Stimulated activated effector memory CD8-positive, alpha-beta T cell treated with anti-CD3 and anti-CD28 coated beads, Interleukin-12 subunit alpha, Interleukin-12 subunit beta, amount 100 ng/mL, for 72 hours (primary cell): Measurements from ENCODE around the gene FNIP1.
A peak's percentile ranks its signal among the peaks of the same experiment; 100 is the strongest.
"Not testable (repeated sequence)": the region's sequence is repeated elsewhere in the genome, so short reads cannot be mapped to it uniquely, and the experiment has no call there.

ENCODE experiments used
- ATAC-seq: fragments of 150-1000 bp; cut with Tn5 transposase; 2 replicates; pipeline ENCODE4 v1.10.0; 2021
- DNase-seq, 2 donors: peaks; one replicate each; pipeline ENCODE4 v3.0.0; 2021 to 2022; ENCODE audit warnings: low spot score in 2 of 2
- H3K27ac Mint-ChIP-seq: one replicate; pipeline ENCODE4 v1.8.0; 2022; ENCODE audit warnings: mild to moderate bottlenecking, mixed read lengths
- H3K36me3 Mint-ChIP-seq: one replicate; pipeline ENCODE4 v1.8.0; 2022; ENCODE audit warnings: mild to moderate bottlenecking, mixed read lengths
- H3K4me1 Mint-ChIP-seq: one replicate; pipeline ENCODE4 v1.8.0; 2022; ENCODE audit warnings: mixed read lengths
- H3K4me3 Mint-ChIP-seq: one replicate; pipeline ENCODE4 v1.8.0; 2022; ENCODE audit warnings: mild to moderate bottlenecking, mixed read lengths
- H3K9me3 Mint-ChIP-seq: one replicate; pipeline ENCODE4 v1.8.0; 2022; ENCODE audit warnings: mixed read lengths

FNIP1 gene

GRCh38 chr5:131608597-131608996, 188.2 kb downstream of the FNIP1 start:
- H3K27ac Mint-ChIP-seq: peak overlapping the region; percentile 24
- peaks cover 49% of the 10 kb centered on the region for H3K4me1 Mint-ChIP-seq
- DNase-seq (no peak), ATAC-seq (no peak)
- H3K4me3 Mint-ChIP-seq: no peak overlapping the region
- H3K9me3 Mint-ChIP-seq: no peaks in the 10 kb centered on the region
- peaks cover 7% of the 10 kb centered on the region for H3K36me3 Mint-ChIP-seq

GRCh38 chr5:131607903-131608540, 188.8 kb downstream of the FNIP1 start:
- Mint-ChIP-seq H3K36me3 (peaks cover 10% of the 10 kb centered on the region), H3K27ac (peak overlapping the region; percentile 24)
- ATAC-seq: no peak

GRCh38 chr5:131607418-131607817, 189.4 kb downstream of the FNIP1 start:
- ATAC-seq: no peak
- H3K9me3 Mint-ChIP-seq: no peaks in the 10 kb centered on the region
- no peak overlapping the region for H3K4me3 Mint-ChIP-seq
- no peak for DNase-seq
- H3K4me1 Mint-ChIP-seq: peaks cover 48% of the 10 kb centered on the region
- H3K36me3 Mint-ChIP-seq: peaks cover 16% of the 10 kb centered on the region
- H3K27ac Mint-ChIP-seq: no peak overlapping the region

More at GRCh38 chr5:131607903-131608540, 188.8 kb downstream of the FNIP1 start:
- Mint-ChIP-seq H3K4me1 (peaks cover 48% of the 10 kb centered on the region), H3K9me3 (no peaks in the 10 kb centered on the region), H3K4me3 (no peak overlapping the region)
- DNase-seq: no peak

- H3K27ac Mint-ChIP-seq: no peak overlapping the region
- no peaks in the 10 kb centered on the region for H3K9me3 Mint-ChIP-seq
- ATAC-seq: no peak
- no peak for DNase-seq
- H3K4me1 Mint-ChIP-seq: peaks cover 40% of the 10 kb centered on the region
- H3K36me3 Mint-ChIP-seq: peaks cover 39% of the 10 kb centered on the region
- H3K4me3 Mint-ChIP-seq: no peak overlapping the region
These were observed 191.7 kb downstream of the FNIP1 start for GRCh38 chr5:131605086-131605485.

GRCh38 chr5:131595088-131596033, 201.5 kb downstream of the FNIP1 start:
- Mint-ChIP-seq H3K36me3 (peaks cover 29% of the 10 kb centered on the region), H3K4me1 (peaks cover 55% of the 10 kb centered on the region), H3K4me3 (peak overlapping the region; percentile 34), H3K9me3 (no peaks in the 10 kb centered on the region), H3K27ac (peak overlapping the region; percentile 15)
- peak; percentile 87 for ATAC-seq
- peak in 1 of 2 donors; percentile 54 for DNase-seq

- H3K36me3 Mint-ChIP-seq: peaks cover 15% of the 10 kb centered on the region
- ATAC-seq: no peak
- no peak overlapping the region for H3K4me3 Mint-ChIP-seq
- H3K27ac Mint-ChIP-seq: peak overlapping the region; percentile 15
- DNase-seq: peak in 1 of 2 donors; percentile 17
- no peaks in the 10 kb centered on the region for H3K9me3 Mint-ChIP-seq
- H3K4me1 Mint-ChIP-seq: peaks cover 49% of the 10 kb centered on the region
These were observed 202.9 kb downstream of the FNIP1 start for GRCh38 chr5:131593921-131594320.

GRCh38 chr5:131593436-131593835, 203.4 kb downstream of the FNIP1 start:
- not testable (repeated sequence) for DNase-seq, ATAC-seq, H3K27ac Mint-ChIP-seq, H3K9me3 Mint-ChIP-seq, H3K4me3 Mint-ChIP-seq
- Mint-ChIP-seq H3K36me3 (peaks cover 17% of the 10 kb centered on the region), H3K4me1 (peaks cover 44% of the 10 kb centered on the region)
